Mammary epithelial cell (primary cell): ENCODE results near the gene PARP8.

Experiments
- CTCF ChIP-seq, 2 donors: IDR thresholded peaks in 1 of 2; conservative IDR thresholded peaks in 1 of 2; 2 replicates each; pipeline ENCODE4 v1.5.1; 2011 to 2012; ENCODE audit warnings: inconsistent platforms in 2 of 2, low read length in 2 of 2, mild to moderate bottlenecking in 2 of 2, control low read depth in 1 of 2, low read depth in 1 of 2; ENCODE audit not compliant: insufficient read depth in 1 of 2; ENCODE audit errors: extremely low read depth in 1 of 2
- EZH2 ChIP-seq: IDR thresholded peaks from 2 replicates; pipeline ENCODE4 v1.6.1; 2012; ENCODE audit warnings: low read length, inconsistent platforms, borderline replicate concordance

GRCh38 chr5:50667023-50667652, 701 bp downstream of the PARP8 start:
- TF ChIP-seq CTCF (conservative IDR thresholded peaks at IDR 0.05 in 1 of 2, IDR thresholded peaks at IDR 0.05 in 1 of 2; ENCODE audit: extremely low read depth in 1 of 2, insufficient read depth in 1 of 2, low read depth in 1 of 2, low read length in 2 of 2) (no peak), EZH2 (no peak)
